ENCODE results near the gene BEND3. TPM values are rescaled to one million over a fixed set of nuclear protein-coding genes. Genes with fewer than 3 reads are reported as not detected.
A peak's percentile ranks its signal among the peaks of the same experiment; 100 is the strongest.

Gene BEND3
- total RNA-seq, 1 donor from 2014 or later = 23.6 TPM

GRCh38 chr6:107069631-107070548, 45.4 kb downstream of the BEND3 start:
- Mint-ChIP-seq H3K4me3 (ENCODE audit: low read depth) (no peak overlapping the region), H3K9me3 (ENCODE audit: low read depth) (no peaks in the 10 kb centered on the region), H3K4me1 (ENCODE audit: low read depth) (peaks cover 11% of the 10 kb centered on the region), H3K36me3 (ENCODE audit: insufficient read depth) (peaks cover 20% of the 10 kb centered on the region), H3K27me3 (no peaks in the 10 kb centered on the region), H3K27ac (no peak overlapping the region)
- no peak for DNase-seq (ENCODE audit: low spot score, unreplicated experiment)
- TF ChIP-seq, protein P1, sequence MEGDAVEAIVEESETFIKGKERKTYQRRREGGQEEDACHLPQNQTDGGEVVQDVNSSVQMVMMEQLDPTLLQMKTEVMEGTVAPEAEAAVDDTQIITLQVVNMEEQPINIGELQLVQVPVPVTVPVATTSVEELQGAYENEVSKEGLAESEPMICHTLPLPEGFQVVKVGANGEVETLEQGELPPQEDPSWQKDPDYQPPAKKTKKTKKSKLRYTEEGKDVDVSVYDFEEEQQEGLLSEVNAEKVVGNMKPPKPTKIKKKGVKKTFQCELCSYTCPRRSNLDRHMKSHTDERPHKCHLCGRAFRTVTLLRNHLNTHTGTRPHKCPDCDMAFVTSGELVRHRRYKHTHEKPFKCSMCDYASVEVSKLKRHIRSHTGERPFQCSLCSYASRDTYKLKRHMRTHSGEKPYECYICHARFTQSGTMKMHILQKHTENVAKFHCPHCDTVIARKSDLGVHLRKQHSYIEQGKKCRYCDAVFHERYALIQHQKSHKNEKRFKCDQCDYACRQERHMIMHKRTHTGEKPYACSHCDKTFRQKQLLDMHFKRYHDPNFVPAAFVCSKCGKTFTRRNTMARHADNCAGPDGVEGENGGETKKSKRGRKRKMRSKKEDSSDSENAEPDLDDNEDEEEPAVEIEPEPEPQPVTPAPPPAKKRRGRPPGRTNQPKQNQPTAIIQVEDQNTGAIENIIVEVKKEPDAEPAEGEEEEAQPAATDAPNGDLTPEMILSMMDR (IDR thresholded peaks at IDR 0.05; ENCODE audit: unreplicated experiment) = no peak

- no peak for DNase-seq (ENCODE audit: low spot score, unreplicated experiment)
- H3K4me1 Mint-ChIP-seq (ENCODE audit: low read depth) = peaks cover 11% of the 10 kb centered on the region
- no peaks in the 10 kb centered on the region for H3K9me3 Mint-ChIP-seq (ENCODE audit: low read depth)
- H3K4me3 Mint-ChIP-seq (ENCODE audit: low read depth) = no peak overlapping the region
- H3K36me3 Mint-ChIP-seq (ENCODE audit: insufficient read depth) = peaks cover 20% of the 10 kb centered on the region
- H3K27ac Mint-ChIP-seq = no peak overlapping the region
- no peaks in the 10 kb centered on the region for H3K27me3 Mint-ChIP-seq
- TF ChIP-seq, protein P1 (IDR thresholded peaks at IDR 0.05; ENCODE audit: unreplicated experiment) = no peak
Measured at GRCh38 chr6:107068691-107069630, 46.4 kb downstream of the BEND3 start.

DNA sequence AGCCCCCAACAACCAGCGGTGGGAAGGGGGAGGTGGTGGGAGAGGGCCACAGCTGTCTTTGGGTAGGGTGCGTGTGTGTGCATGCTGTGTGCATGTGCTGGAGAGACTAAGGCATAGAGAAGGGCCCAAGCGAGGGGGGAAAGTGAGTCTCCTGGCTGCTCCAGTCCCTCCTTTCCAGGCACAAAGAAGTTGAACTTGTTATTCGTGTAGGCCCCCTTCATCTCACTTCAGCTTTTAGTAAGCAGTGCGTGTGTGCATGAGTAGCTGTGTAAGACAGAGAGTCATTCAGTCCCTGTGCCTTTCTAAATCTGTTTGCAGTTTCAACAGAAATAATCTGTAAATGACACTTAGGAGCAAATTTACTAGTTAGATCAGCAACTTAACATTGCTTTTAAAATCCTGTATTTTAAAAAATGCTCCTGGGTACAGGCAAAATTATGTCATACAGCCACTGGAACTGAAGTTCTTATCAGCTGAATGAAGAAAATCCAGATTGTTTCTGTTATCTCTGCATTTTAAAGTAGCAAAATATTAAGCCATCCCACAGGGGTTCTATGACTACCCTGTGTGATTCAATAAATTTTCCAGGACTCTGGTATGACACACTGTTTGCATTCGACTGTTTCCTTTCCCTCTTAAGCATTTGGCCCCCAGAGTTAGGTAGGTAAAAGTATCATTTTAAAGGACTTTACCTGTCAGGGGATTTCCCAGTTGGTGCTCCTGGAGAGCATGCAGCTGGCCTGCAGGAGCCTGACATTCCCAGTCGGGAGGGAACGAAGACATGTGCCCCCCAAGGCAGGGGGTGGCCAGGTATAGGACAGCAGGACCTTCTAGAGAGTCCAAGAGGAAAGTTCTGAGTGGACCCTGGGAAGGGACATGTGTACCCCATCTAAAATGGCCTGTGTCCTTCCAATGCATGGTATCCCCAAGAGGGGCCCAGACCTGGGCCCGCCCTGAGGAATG, 48.3 kb downstream of the BEND3 start:
- H3K9me3 Mint-ChIP-seq (ENCODE audit: low read depth) = no peaks in the 10 kb centered on the region
- H3K4me1 Mint-ChIP-seq (ENCODE audit: low read depth) = peaks cover 11% of the 10 kb centered on the region
- H3K4me3 Mint-ChIP-seq (ENCODE audit: low read depth) = no peak overlapping the region
- H3K36me3 Mint-ChIP-seq (ENCODE audit: insufficient read depth) = peaks cover 23% of the 10 kb centered on the region
- H3K27ac Mint-ChIP-seq = peak overlapping the region; percentile 15
- TF ChIP-seq, protein P1 (IDR thresholded peaks at IDR 0.05; ENCODE audit: unreplicated experiment) = no peak
- DNase-seq (ENCODE audit: low spot score, unreplicated experiment) = no peak
- peaks cover 11% of the 10 kb centered on the region for H3K27me3 Mint-ChIP-seq

- H3K36me3 Mint-ChIP-seq (ENCODE audit: insufficient read depth) = peaks cover 19% of the 10 kb centered on the region
- H3K4me1 Mint-ChIP-seq (ENCODE audit: low read depth) = peaks cover 11% of the 10 kb centered on the region
- H3K4me3 Mint-ChIP-seq (ENCODE audit: low read depth) = no peak overlapping the region
- H3K27ac Mint-ChIP-seq = no peak overlapping the region
- TF ChIP-seq, protein P1 (IDR thresholded peaks at IDR 0.05; ENCODE audit: unreplicated experiment) = no peak
- no peak for DNase-seq (ENCODE audit: low spot score, unreplicated experiment)
- H3K27me3 Mint-ChIP-seq = peaks cover 21% of the 10 kb centered on the region
- H3K9me3 Mint-ChIP-seq (ENCODE audit: low read depth) = no peaks in the 10 kb centered on the region
Measured at GRCh38 chr6:107064579-107065065, 50.7 kb downstream of the BEND3 start.

Data from progenitor cell of endocrine pancreas (in vitro differentiated cells).